HG03521 (cell line): ENCODE measurements around the gene HECTD3.

Experiments
- ATAC-seq: cut with Tn5 transposase; IDR thresholded peaks from one replicate; pipeline ENCODE4 v1.9.1; 2021; ENCODE audit warnings: mild to moderate bottlenecking, moderate library complexity; ENCODE audit not compliant: unreplicated experiment

Gene HECTD3

DNA sequence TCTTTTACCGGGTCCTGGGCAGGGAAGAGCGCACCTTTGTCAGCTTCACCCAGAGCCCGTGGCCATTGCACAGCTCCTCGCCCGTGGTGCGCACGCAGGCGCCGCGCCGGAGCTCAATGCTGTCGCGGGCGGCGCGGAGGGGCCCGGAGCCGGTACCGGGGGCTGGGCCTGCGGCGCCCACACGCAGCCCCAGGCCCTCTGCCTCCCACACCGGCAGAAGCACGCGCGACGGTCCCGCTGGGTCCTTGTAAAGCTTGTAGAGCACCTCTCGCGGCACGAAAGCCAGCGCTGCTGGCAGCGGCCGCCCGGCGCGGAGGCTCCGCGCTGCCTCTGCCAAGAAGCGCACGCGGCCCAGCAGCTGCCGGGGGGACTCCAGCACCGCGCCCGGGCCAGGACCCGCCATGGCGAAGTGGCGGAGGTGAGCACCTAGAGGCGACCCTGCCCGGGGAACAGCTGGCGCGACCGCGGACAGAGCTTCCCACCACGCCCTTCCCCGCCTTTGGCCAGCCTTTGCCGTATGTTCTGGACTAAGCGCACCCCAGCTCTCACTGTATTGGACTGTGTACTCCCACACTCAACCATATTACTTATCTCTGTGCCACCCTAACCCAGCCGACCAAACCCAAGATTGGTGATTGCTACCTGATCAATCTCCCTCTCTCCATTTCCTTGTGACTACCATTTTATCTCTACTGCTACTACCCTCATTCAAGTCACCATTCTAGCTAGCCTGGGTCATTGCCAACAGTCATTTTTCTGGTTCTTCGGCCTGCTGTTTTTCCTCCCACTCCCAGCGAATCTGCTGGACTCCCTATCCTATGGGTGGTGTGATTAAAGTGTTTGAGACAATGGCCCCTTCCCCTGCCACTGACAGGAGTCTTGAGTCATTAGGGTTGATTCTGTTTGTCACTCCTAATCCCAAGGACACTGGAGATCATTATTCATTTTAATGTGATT is at the start of gene HECTD3:
Gene HECTD3 (minus strand): TSS at position 470 of the 957 bp plus-strand sequence. CDS start 67 bp downstream, at position 403.
- ATAC-seq: peak; percentile 54

DNA sequence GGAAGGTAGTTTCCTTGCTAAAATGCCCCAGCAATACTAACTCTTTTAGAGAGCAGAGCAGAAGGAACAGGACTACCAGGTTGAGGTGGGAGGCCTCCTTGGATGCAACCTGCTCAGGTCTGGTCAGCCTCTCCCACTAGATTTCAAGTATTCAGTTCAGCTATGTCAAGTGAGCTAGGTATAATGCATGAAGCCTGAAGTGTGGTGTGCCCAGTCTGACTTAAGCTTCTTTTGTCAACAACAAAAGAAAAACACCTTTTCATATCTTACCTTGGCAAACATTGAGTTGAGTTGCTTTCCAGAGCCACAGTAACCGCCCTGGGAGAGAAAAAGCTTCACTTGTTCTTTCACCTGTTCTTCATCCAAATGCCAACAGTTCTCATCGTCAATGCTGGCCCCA is 48.7 kb upstream of the HECTD3 start:
- ATAC-seq: no peak

DNA sequence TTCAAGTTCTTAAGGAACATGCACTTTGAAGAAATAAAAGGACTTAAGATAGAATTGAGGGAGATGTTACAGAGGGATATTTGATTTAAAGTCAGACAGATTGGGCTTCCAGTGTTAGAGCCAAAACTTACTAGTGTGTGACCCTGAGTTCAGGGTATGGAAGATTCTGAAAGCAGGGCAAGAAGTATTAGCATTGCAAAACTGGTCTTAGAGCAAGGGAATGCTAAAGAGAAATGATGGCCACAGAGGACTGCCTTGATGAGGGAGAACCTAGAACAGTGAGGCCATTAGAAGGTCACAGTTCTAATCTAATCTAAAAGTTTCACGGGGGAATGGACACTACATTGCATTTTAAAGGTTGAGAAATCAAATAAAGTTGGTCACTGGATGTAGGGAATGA is 46.4 kb upstream of the HECTD3 start:
- ATAC-seq: no peak

DNA sequence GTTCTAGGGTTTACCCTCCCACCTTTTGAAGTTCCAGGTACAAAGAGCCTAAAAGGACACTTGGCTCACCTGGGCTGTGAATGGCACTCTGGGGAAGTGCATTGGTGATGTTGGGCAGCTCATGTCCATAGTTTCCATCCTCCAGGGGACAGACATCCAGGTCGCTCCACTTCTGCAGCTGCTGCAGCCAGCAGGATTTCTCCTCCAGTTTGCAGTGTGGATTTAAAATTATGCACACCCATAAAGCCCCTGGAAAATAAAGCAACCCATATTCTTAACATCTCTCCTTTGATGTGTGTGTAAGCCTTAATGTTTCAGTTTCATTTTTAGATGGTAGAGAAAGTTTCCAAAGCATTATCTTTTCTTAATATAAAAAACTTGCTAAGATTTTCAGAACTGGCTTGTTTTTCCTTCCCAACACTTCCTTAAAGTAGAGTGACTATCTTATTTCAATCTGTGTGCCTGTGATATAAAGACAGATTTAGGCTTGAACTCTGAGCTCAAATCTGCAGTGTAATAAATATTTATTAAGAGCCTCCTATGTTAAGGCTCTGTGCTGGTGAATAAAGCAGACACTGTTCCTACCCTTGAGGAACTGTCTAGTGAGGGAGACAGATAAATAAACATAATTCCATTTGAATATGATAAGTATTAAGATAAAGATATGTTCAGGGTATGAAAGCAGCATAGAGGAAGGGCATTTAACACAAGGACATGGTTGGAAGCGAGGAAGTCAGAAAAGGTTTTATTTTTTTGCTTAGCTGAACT is 40.1 kb upstream of the HECTD3 start:
- no peak for ATAC-seq

DNA sequence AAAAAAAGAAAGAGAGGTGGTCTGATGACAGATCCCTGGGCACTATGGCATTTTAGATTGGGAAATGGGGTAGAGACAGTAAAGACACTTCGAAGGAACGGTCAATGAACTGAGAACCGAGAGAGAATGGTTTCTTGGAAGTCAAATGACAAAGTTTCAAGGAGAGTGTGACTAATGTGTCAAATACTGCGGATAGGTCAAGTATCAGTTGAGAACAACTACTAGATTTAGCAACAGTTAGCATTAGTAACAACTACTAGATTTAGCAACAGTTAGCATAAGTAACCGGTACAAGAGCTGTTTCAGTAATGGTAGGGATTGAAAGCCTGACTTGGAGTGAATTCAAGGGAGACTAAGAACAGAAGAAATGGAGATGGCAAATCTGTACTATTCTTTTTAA is 35.9 kb upstream of the HECTD3 start:
- ATAC-seq: no peak

DNA sequence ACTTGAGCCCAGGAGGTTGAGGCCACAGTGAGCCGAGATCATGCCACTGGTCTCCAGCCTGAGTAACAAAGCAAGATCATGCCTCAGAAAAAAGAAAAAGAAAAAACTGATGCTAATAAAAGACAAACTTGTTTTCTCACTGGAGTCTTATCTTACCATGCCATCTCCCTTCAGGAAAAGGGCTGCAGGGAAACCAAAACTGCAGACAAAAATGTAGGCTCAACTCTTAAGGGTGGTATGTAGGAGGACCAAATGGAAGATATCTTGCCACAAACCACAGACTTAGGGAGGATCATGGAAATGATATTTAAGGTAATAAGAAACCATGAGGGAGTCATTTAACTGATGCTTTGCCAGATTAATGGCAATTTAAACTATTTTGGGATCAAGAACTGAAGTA is 33.8 kb upstream of the HECTD3 start:
- no peak for ATAC-seq

DNA sequence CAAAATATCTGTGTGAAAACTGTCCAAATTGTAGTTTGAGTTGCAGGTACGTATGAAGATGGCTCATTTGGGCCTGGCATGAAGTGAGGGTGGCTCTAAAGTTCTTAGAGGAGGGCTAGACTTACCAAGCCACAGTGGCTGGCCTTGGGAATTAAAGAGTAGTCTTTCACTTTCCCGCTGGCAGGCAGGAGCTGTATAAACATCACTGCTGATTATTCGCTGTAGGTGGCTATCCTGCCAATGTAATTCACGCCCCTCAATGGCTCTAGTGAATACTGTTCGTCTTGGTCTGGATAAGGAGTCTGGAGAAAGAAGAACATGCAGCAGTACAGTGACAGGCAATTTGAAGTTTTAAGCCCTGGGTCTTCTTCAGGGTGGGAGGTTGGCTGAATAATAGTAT is 32.0 kb upstream of the HECTD3 start:
- ATAC-seq: no peak

DNA sequence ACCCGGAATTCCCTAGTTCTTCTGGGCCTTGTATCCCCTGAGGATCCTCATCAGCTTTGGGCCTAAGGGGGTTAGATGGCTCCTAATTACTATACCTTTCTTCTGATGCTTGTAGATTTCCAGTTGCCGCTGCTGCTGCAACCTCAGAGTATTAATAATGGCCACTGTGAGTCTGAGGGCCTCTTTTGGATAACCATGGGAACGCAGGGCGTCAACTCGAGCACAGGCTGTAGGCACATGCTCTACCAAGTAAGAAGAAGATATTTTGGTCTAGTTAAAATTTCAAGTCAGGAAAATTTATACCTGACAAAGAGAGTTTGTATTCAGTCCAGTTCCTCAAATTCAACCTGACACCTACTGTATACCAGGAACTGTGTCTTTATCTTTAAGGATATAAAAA is 29.2 kb upstream of the HECTD3 start:
- ATAC-seq: no peak

DNA sequence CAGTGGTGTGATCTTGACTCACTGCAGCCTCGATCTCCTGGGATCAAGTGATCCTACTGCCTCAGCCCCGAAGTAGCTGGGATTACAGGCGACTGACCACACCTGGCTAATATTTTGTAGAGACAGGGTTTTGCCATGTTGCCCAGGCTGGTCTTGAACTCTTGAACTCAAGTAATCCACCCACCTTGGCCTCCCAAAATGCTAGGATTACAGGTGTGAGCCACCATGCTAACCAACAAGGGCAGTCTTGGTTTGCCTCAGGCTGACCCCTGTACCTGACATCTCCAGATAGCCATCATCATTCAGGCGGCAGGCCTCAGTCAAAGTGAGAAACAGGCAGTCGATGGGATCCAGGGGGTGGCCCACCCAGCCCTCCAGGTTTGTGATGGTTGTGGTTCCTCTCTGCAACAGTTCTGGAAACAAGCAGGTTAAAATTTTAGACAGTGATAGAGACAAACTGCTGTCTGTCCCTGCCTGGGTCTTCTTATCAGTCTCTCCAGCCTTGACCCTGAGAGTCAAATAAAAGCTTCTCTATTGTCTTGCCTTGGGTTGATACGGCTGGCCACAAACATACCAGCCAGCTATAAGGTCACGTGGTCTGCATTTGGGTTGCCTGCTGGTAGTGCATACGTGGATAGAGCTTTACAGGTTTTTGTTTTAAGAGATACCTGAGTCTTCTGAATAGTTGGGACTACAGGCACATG is 27.7 kb upstream of the HECTD3 start:
- no peak for ATAC-seq

DNA sequence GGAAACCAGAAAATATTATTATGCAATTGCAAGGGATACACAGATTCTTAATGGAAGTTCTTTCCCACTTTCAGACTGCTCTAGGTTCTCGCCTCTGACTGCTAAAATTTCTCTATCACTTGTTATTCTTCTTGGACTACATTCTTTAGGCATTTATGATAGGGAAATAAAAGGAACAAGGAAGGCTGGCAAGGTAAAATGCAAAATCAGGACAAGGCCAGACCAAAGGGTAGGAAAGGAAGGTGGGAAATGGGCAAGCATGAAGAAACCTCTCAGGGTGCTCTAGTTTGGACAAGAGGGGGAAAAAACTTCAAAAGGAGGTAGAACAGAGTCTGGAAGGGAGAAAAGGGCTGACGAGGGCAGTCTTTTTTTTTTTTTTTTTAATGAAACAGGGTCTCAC is 27.1 kb upstream of the HECTD3 start:
- no peak for ATAC-seq

DNA sequence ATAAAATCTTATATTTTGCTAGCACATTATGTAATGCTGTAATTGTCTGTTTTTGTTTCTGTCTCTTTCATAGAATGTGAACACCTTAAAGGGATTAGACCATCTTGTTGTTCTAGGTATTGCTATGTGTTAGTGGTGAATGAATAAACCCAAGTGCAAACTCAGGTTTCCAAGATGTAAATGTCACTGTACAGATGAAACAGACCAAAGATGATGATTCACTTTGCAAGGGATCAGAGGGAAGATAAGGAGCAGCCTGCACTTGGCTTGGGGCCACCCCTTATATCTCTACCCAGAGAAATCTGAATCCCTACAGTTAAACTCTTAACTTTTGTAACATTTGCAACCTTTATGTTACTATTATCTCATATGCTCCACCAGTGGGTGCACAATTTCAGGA is 26.3 kb upstream of the HECTD3 start:
- ATAC-seq: no peak

DNA sequence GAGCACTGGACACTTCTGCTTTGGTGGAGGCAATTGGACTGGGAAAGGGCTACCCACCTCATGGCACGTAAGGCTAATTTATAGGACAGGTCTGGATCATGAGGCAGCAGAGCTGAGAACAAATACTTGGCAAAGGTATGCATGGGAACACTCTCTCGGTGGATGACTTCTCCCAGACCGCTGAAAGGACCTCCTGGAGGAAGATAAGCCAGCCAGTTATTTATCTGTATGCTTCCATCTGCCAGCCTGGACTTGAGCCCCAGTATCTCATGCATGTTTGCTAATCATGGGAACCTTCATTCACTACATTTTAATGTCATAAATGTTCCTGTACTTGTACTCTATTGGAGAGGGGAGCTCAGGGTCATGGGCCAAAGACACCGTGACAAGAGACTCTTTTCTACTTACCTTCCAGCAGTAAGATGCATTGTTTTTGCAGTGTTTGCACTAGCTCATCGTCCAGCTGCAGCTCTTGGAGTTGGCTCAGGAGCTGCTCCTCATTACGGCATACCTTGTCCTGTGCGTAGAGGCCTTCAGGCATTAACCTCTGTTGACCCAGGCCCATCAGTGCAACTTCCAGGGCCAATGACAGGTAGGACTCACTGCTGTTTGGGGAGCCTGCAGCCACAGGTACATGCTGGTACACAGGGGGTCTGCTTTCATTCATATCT is 24.6 kb upstream of the HECTD3 start:
- no peak for ATAC-seq

DNA sequence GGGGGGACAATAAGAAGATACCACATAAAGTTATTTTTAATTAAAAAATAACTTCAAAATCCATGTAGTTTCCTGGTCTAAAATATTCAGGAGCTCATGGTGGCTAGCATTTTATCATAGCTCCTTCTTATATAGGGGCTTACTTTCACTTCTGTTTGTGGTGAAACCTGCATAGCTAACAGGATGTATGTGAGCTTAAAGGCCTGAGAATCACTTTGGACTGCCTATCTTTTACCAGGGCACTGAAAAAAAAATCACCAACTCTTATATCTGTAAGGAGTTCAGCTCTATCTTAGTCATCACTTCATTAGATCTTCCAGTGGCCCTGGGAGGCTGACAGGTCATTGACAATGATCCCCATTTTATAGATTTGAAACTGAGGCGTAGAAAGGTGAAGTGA is 22.2 kb upstream of the HECTD3 start:
- ATAC-seq: no peak

DNA sequence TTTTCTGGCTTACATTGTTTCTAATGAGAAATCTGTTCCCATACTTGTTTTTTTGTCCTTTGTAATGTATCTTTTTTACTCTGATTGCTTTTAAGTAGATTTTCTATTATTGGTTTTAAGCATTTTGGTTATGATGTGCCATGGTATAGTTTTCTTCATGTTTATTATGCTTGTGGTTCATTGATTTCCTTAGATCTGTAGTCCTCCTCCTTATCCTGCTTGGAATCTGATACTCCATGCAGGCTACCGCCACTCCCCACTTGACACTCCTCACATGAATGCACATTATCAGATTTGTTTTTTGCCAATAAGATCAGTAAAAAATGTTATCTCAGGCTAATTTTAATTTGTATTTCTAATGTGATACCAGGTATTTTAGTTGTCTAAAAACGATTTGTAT is 21.7 kb upstream of the HECTD3 start:
- ATAC-seq: no peak

DNA sequence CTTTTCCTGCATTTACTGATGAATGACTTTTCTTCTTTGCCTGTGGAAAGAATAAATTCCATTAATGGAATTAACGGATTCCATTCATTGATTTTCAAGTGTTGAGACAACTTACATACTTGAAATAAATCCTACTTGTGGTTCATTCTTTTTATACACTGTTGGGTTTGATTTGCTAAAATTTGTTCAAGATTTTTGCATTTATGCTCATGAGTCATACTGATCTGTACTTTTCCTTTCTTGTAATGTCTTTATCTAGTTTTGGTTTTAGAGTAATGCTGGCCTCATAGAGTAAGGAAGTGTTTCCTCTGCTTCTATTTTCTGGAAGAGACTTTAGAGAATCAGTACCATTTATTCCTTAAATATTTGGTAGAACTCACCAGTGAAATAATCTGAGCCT is 15.3 kb upstream of the HECTD3 start:
- ATAC-seq: no peak

DNA sequence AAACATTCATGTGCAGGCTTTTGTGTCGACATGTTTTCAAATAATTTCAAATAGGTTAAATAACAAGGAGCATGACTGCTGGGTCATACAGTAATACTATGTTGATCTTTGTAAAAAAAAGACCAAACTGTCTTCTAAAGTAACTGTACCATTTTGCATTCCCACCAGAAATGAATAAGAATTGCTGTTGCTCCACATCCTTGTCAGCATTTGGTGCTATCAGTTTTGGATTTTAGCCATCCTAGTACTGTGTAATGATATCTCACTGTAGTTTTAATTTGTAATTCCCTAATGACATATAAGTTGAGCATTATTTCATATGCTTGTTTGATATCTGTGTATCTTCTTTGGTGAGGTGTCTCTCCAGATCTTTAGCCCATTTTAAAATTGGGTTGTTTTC is 12.5 kb upstream of the HECTD3 start:
- no peak for ATAC-seq

DNA sequence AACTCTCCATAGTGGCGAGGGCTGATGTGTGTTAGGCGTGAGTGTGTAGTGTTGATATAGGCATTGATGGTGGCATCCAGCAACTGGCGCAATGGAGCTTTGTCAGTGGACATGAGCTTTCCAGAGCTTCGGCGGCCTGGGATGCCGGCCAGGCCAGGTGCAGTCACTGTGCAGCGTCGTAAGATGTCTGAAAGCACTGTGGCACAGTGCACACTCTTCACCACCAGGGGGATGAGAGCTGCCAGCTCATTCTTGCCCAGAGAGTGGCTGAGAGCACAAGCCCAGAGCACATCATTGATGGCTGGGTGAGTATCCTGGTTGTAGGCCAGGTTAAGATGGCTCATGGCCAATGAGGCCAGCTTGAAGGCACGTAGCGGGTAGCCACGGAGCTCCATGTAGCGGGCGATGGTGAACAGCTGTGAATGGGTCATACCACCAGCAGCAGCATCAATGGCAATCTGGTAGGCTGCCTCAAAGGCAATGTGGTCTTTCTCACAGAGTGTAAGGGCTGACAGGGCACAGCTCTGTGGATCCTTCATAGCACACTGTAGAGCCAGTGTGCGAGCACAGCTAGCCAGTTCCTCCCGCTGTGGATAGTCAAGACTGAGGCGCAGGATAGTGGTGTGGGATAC is 7.6 kb upstream of the HECTD3 start:
- peak; percentile 66 for ATAC-seq

DNA sequence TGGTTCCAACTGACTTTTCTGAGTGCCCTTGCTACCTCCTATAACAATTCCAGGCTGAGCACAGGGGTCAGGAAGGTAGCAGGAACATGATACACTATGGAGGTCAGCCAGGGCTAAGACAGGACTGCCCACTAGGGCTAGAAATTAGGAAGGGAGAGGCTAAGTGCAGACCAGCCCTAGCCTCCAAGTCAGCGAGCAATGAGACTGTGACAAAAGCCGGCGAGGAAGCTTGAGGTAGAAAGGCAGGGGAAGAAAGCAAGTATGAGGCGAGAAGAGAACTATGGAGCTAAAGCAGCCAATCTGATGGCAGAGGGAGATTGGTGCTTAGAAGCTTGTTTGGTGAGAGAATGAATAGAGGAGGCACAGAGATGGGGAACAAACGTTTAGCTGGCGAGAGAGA is 5.6 kb upstream of the HECTD3 start:
- no peak for ATAC-seq

DNA sequence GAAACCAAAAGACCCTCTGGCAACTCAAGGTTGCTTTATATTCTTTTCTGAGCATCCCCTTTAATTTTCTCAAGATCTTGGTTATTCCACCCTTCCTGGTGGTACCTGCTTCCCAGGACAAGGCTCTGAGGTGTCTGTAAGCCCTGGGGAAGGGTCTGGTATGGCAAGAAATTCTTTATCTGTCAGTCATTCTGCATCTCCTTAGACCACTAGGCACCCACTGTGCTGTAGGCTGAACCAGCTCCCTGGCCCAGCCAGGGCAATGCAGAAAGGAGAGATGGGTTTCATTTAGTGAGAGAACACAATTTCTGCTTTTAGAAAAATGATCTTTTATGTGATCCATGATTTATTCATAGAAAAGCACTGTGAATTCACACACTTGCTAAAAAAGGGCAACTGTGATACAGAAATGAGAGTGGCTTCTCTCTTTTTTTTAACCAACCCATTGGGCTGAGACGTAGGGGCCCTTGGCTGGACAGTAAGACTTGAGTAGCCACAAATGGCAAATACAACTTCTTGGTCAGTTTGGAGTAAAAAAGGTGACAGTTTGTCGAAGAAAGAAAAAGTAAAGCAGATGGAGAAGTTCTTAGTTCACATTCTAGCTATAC is 5.1 kb upstream of the HECTD3 start:
- no peak for ATAC-seq

DNA sequence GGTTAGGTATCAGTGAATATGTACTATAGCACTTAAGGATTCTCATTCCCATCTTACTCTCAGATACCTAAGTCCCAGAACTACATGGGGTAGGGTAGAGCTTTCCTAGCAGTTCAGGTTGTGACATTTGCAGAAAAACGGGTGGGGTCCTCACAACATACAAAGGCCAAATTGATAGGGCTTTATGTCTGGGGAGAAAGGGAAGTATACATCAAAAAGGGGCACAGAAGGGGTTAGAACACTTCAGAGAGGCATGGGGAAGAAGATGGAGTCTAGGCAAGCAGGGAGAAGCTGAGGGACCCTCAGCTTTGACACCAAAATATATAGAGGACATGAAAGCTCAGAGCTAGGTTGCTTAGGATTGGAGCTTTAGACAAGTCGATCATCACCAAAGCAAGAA is 4.6 kb upstream of the HECTD3 start:
- no peak for ATAC-seq
